ENCODE results near the gene SLC35A2.

DNA sequence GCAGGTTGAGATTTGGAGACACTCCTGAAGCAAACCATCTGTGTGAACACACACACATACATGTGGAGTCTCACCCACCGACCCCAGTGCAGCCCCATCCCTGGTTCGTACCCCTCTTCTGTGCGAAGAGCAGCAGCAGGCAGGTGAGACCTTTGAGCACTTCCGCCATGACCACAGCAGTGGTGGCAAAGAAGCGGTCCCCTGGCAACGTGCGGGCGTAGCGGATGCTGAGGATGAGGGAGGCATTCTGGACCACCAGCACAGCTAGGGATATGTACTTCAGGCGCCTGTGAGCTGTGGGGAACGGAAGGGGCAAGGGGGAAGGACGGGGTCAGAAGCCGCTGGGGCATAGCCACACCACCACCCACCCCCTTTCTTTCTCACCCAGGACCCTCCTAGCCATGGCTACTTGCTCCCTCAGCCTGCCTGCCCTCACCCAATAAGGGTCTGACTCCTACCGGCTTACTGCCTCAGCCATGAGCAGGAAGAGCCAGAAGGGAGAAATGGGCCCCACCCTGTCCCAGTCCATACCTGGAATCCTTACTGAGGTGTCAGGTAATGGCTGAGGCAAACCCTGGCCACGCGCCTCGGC, 1.6 kb downstream of the SLC35A2 start:
- TF ChIP-seq EZH2 (IDR thresholded peaks at IDR 0.05; ENCODE audit: borderline replicate concordance) = no peak
- TF ChIP-seq, protein P1, sequence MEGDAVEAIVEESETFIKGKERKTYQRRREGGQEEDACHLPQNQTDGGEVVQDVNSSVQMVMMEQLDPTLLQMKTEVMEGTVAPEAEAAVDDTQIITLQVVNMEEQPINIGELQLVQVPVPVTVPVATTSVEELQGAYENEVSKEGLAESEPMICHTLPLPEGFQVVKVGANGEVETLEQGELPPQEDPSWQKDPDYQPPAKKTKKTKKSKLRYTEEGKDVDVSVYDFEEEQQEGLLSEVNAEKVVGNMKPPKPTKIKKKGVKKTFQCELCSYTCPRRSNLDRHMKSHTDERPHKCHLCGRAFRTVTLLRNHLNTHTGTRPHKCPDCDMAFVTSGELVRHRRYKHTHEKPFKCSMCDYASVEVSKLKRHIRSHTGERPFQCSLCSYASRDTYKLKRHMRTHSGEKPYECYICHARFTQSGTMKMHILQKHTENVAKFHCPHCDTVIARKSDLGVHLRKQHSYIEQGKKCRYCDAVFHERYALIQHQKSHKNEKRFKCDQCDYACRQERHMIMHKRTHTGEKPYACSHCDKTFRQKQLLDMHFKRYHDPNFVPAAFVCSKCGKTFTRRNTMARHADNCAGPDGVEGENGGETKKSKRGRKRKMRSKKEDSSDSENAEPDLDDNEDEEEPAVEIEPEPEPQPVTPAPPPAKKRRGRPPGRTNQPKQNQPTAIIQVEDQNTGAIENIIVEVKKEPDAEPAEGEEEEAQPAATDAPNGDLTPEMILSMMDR (IDR thresholded peaks at IDR 0.05; ENCODE audit: poor library complexity) = no peak
